ENCODE data around the gene GPRC5B.

GPRC5B gene

GRCh38 chr16:19850131-19850817, 34.4 kb downstream of the GPRC5B start:
- TF ChIP-seq POLR2AphosphoS5 (IDR thresholded peaks at IDR 0.05; ENCODE audit: low read depth, low read length) = no peak

- no peak for TF ChIP-seq TAF1 (IDR thresholded peaks at IDR 0.05; ENCODE audit: borderline replicate concordance, insufficient read depth, low read length)
These were observed 35.9 kb downstream of the GPRC5B start for GRCh38 chr16:19848756-19849155.

- TF ChIP-seq SIN3A (IDR thresholded peaks at IDR 0.05; ENCODE audit: borderline replicate concordance, insufficient read depth, low read length) (no peak), TAF1 (IDR thresholded peaks at IDR 0.05; ENCODE audit: borderline replicate concordance, insufficient read depth, low read length) (no peak), REST (IDR thresholded peaks at IDR 0.05; ENCODE audit: insufficient read depth in 1 of 2, low read depth in 2 of 2, low read length in 2 of 2) (no peak)
These were observed 38.2 kb downstream of the GPRC5B start for GRCh38 chr16:19846436-19846835.

GRCh38 chr16:19844945-19845641, 39.6 kb downstream of the GPRC5B start:
- TF ChIP-seq REST (IDR thresholded peaks at IDR 0.05; ENCODE audit: insufficient read depth in 1 of 2, low read depth in 2 of 2, low read length in 2 of 2) (no peak), POLR2AphosphoS5 (IDR thresholded peaks at IDR 0.05; ENCODE audit: low read depth, low read length) (no peak), TAF1 (IDR thresholded peaks at IDR 0.05; ENCODE audit: borderline replicate concordance, insufficient read depth, low read length) (no peak), FOXP2 (optimal IDR thresholded peaks at IDR 0.05; ENCODE audit: borderline replicate concordance, extremely low read depth, extremely low read length, insufficient read depth) (no peak), SIN3A (IDR thresholded peaks at IDR 0.05; ENCODE audit: borderline replicate concordance, insufficient read depth, low read length) (no peak)

GRCh38 chr16:19843371-19843770, 41.3 kb downstream of the GPRC5B start:
- TF ChIP-seq TAF1 (IDR thresholded peaks at IDR 0.05; ENCODE audit: borderline replicate concordance, insufficient read depth, low read length) (no peak), REST (IDR thresholded peaks at IDR 0.05; ENCODE audit: insufficient read depth in 1 of 2, low read depth in 2 of 2, low read length in 2 of 2) (no peak), FOXP2 (optimal IDR thresholded peaks at IDR 0.05; ENCODE audit: borderline replicate concordance, extremely low read depth, extremely low read length, insufficient read depth) (no peak), POLR2AphosphoS5 (IDR thresholded peaks at IDR 0.05; ENCODE audit: low read depth, low read length) (no peak), SIN3A (IDR thresholded peaks at IDR 0.05; ENCODE audit: borderline replicate concordance, insufficient read depth, low read length) (no peak)

GRCh38 chr16:19842426-19843157, 42.1 kb downstream of the GPRC5B start:
- no peak for TF ChIP-seq FOXP2 (optimal IDR thresholded peaks at IDR 0.05; ENCODE audit: borderline replicate concordance, extremely low read depth, extremely low read length, insufficient read depth)
- TF ChIP-seq SIN3A (IDR thresholded peaks at IDR 0.05; ENCODE audit: borderline replicate concordance, insufficient read depth, low read length) = no peak
- TF ChIP-seq TAF1 (IDR thresholded peaks at IDR 0.05; ENCODE audit: borderline replicate concordance, insufficient read depth, low read length) = no peak
- TF ChIP-seq REST (IDR thresholded peaks at IDR 0.05; ENCODE audit: insufficient read depth in 1 of 2, low read depth in 2 of 2, low read length in 2 of 2) = no peak
- TF ChIP-seq POLR2AphosphoS5 (IDR thresholded peaks at IDR 0.05; ENCODE audit: low read depth, low read length) = no peak
